Activated CD4-positive, alpha-beta T cell treated with anti-CD3 and anti-CD28 coated beads, Interleukin-2, Interleukin-6, amounts not matched to agents 100 ng/mL and 50 ng/mL, durations not matched to agents 16 hours and 8 hours (primary cell): ENCODE results near the gene GDPD4.

ENCODE experiments used
- DNase-seq: peaks from one replicate; pipeline ENCODE4 v3.0.0-alpha.2; 2020

The GDPD4 gene

DNA sequence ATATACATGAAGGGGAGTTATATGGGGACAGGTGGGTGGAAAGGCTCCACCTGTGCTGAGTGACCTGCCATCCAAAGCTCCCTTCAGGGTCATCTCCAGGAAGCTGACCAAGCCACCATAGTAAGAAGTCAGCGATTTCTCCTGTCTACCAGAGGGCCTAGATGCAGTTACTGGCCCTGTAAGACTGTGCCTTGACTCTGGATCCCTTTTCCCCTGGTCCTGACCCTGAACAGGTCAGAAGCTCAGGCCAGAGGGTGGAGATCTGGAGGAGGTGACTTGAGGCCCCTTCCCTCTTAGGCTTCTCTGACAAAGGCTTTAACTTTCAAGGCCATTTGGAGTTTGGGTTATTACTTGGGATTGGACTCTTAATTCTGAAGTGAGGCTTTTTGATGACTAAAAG is 69.7 kb downstream of the GDPD4 start:
- no peak for DNase-seq

DNA sequence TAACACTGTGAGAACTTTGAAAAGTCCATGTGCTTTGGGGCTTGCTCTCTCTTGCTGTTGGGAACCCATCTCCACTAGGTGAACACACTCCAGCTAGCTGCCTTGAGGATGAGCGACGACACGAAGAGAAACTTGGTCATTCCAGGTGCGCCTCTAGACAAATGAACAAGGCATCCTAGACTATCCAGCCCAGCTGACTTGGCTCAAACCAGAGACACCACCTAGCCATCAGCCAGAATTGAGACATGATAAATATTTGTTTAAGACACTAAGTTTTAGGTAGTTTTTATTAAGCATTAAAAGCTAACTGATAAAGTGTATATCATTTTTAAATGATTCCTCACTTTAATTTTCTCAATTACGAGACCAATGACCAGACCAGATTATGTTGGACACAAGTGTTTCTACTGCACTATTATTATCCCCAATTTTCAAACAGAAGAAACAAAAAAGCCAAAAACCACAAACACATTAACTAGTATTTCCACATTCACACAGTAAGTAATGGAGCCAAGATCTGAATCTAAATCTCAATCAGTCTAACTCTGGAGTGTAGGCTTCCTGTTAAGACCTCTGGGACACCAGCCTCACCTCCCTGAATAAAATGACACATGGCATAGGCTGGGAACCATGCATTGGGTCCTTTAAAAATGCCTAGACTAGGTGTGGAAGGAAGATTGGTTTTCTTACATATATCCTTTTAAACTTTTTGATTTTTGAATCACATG is 70.4 kb downstream of the GDPD4 start:
- DNase-seq: no peak

DNA sequence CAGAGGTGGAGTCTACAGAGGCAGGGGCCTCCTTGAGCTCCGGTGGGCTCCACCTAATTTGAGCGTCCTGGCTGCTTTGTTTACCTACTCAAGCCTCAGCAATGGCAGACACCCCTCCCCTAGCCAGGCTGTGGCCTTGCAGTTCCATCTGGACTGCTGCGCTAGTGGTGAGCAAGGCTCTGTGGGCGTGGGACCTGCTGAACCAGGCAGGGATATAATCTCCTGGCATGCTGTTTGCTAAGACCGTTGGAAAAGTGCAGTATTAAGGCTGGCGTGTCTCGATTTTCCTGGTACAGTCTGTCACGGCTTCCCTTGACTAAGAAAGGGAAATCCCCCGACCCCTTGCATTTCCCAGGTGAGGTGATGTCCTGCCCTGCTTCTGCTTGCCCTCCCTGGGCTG is 77.7 kb downstream of the GDPD4 start:
- DNase-seq: no peak

DNA sequence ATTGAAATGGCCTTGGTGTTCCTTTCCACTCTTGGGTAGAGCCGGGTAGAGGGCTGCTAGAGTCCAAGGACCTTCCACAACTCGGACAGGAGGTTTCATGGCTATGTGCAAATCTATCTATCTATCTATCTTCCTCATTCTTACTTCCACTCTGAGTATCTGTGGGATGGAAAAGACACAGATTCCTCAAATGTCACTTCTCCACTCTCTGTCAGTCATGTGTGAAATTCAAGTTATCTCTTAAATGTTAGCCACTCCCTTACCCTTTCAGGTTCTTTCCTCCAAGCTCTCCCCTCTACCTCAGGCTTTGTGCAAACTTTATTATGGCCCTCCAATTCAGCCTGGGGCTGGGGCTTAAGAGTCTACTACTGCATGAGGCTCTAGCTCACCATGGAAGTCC is 84.3 kb downstream of the GDPD4 start:
- no peak for DNase-seq

DNA sequence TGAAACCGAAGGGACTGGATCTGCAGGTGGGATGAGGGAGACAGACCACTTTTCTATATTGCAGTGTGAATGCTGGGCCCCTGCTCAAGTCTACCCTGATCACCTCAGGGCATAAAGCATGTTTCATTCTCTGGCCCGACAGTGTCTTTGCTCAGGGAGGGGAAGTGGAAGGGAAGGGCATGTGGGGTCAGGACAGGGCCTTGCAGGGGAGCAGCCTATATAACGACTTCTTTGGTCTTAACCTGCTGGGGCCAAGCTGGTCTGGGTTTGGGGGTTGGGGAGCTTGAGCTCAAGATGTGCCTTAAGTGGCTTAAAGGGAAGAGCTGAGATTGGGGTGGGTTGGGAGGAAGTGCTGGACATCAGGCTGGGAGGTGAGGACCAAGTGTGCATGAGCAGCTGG is 86.4 kb downstream of the GDPD4 start:
- DNase-seq: no peak

DNA sequence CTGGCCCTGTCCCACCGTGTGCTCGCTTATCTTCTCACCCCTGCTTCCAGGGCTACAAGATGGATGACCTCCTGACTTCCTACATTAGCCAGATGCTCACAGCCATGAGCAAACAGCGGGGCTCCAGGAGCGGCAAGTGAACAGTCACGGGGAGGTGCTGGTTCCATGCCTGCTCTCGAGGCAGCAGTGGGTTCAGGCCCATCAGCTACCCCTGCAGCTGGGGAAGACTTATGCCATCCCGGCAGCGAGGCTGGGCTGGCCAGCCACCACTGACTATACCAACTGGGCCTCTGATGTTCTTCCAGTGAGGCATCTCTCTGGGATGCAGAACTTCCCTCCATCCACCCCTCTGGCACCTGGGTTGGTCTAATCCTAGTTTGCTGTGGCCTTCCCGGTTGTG is 86.9 kb downstream of the GDPD4 start:
- no peak for DNase-seq

DNA sequence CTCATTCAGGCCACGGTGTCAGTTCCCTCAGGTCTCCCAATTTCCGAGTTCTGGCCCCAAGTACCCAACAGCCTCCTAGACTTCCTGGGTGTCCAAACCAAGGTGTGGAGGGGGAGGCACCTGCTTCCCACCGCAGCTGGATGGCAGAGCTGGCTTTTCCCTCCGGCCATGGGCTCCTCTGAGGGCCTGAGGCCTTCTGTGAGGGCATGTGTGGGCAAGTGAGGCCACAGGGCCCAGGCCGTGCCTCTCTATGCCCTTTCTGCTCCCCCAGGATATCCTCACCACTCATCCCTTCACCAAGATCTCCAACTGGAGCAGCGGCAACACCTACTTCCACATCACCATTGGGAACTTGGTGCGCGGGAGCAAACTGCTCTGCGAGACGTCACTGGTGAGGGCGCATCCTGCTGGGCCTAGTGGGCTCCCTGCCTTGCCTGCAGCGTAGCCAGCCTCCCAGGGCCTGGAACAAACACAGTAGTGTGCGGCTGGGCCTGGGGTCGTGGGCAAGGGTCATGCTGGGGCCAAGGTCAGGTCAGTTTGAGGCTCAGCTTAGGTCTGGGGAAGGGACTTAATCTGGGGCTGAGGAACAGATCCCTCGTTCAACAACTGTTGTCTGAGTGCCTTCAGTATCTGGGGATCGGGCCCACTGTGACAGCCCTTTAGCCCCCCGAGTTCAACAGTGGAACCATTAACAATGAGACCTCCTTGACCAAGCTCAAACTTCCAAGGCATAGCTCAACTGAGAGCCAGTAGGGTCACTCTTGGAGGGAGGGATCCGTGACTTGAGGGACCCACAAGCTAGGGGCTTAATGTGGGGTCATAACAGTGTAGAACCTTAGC is 87.7 kb downstream of the GDPD4 start:
- no peak for DNase-seq

DNA sequence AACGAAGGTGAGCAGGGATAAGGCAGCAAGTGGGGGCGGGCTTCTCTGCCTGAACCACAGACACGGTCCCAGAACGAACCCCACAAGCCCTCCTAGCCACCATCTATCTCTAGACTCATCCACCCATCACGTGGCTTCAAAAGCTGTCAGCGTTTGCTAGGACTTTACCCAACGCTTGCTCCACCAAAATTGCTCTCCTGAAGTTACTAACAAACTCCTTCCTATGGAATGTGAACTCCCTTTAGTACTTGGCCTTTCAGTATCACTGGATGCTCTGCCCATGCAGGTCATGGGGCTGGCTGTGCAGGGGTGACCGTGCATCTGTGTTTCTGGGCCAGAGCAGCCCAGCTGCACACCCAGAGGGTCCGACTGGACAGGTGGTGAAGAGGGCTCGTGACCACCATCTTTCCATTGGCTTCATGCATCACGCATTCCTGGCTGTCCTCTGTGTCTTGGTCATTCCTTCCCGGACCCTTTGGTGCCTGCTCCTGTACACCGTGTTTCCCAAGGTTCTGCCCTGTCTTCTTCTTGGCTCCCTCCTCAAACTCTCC is 88.4 kb downstream of the GDPD4 start:
- no peak for DNase-seq

DNA sequence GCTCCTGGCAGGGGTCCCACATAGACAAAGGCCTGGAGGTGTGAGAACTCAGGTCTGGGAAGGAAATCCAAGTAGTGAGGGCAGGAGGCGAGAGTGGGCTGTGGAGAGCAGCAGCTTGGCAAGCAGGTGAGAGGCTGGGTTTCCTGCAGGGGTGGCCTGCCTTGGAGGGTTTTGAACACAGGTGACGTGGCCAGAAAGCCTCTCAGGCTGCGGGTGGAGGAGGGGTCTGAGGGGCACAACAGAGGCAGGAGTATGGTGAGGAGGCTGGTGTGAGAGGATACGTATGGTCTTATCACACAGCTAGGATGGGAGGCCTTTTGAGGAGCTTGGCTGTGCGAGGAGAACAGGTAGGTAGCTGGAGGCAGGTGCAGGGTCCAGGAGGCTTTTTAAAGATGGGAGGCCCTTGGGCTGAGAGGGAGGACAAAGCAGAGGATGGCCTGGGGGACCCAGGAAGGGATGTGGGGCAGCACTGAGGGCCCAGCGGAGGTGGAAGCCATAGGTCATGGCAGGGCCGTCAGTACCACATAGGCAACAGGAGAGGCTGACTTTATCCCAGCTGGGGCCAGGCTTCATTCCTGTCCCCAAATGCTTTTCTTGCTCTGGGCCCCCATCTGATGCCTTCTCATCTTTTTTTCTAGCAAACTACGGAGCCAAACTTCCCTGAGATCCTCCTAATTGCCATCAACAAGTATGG is 89.0 kb downstream of the GDPD4 start:
- no peak for DNase-seq

DNA sequence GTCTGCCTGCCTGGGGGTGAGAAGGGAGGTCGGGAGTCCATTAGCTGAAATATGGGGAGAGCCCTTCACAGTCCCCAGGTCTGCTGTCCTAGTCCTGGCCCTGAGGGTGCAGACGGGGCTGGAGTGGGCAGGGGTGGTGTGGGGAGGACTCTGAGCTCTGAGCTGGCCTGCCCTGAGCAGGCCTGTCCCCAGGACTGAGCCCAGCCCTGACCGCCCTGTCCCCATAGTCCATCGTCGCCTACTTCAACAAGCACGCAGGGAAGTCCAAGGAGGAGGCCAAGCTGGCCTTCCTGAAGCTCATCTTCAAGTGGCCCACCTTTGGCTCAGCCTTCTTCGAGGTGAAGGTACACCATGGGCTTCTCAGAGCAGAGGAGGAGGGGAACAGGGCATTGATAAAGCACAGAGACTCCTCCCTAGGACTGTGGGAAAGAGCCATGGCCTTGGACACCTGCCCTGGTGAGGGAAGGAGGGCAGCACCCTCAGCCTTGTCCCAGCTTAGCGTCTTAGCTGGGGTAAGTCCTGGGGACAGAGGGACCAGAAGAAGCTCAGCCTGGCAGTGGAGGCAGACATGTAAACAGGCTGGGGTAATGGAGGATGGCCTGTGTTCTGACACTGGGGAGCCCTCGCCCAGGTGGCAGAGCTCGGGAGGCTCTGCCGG is 89.8 kb downstream of the GDPD4 start:
- no peak for DNase-seq

DNA sequence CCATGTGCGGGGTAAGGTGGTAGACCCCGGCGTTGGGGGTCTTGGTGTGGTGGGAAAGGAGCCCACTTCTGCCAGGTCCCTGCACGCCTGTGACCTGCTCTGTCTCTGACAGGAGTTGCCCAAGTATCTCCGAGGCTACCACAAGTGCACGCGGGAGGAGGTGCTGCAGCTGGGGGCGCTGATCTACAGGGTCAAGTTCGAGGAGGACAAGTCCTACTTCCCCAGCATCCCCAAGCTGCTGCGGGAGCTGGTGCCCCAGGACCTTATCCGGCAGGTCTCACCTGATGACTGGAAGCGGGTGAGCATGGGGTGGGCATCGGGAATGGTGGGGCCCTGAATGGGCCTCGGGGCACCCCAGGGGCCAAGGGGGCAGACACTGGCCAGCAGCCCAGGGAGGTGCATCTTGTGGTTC is 90.4 kb downstream of the GDPD4 start:
- DNase-seq: no peak

DNA sequence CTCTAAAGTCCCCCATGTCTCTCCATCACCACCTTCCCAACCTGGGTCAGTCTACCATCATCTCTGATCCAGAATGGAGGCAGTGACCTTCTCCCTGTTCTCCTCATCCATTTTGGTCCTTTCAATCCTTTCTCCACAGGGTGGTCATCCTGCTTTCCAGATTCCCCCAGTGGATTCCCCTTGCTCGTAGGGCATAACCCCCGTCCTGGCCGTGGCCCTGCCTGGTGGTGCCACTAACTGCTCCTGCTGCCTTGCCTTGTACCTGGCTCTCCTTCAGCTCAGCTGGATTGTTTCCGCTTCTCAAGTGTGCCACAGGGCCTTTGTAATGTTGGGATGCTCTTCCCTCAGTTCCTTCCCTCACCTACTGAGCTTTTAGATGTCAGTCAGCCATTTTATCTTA is 91.8 kb downstream of the GDPD4 start:
- no peak for DNase-seq

DNA sequence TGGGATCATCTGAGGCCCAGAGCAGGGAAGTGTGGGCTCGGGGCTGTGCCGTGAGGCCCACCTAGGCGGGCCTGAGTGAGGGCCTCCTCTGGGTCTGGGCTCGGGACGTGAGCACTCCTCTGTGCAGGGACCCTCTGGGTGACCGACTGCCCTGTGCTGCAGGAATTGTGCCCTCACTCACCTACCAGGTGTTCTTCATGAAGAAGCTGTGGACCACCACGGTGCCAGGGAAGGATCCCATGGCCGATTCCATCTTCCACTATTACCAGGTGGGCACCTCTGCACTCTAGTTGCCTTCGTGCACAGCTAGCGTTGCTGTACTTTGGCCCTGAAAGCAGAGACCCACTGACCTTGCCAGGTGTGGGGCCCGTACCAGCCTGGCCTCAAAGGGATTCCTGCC is 93.0 kb downstream of the GDPD4 start:
- no peak for DNase-seq

DNA sequence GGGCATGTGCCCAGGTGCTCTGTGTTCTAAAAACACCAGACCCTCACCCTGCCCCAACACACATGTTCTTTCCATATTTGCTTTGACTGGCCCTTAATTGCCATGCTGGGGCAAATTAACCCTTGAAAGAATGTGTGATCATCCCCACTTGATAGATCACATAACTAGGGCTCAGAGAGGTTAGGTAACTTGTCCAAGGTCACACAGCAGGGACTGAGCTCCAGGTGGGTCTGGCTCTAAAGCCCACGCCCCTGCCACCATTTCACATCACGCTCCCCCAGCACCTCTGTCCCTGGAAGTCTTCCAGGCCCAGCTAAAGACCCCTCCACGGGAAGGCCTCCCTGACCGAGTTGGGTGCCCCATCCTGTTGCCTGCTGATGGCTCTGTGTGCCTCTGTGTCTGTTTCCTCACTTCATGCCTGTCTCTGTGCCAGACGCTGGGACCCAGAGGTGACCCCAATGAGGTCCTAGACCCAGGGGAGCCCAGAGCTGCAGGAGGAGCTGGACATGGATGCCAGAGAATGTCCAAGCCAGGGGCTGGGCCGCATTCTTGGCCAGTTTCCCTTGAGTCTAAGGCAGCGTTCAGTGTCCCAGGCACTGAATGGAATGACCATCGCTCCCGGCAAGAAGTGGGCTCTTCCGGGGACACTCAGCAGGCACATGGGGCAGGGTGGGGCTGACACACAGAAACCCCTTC is 93.7 kb downstream of the GDPD4 start:
- DNase-seq: no peak

DNA sequence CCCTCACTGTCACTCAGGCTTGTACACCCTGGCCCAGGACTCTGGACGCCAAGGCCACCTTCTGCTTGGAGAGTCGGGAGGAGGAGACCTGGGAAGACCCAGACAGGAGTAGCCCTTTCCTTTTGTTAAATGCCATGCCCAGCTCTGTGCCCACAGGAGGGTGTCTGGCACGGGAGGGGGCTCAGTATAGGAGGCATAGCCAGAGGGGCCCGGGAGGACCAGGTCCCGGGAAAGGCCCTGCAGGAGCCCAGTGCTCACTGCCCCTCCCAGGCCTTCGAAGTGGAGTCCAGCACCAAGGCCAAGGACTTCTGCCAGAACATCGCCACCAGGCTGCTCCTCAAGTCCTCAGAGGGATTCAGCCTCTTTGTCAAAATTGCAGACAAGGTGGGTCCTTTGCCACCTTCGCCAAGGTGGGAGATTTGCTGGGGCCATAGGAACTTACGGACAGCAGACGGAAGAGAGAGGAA is 94.4 kb downstream of the GDPD4 start:
- no peak for DNase-seq

DNA sequence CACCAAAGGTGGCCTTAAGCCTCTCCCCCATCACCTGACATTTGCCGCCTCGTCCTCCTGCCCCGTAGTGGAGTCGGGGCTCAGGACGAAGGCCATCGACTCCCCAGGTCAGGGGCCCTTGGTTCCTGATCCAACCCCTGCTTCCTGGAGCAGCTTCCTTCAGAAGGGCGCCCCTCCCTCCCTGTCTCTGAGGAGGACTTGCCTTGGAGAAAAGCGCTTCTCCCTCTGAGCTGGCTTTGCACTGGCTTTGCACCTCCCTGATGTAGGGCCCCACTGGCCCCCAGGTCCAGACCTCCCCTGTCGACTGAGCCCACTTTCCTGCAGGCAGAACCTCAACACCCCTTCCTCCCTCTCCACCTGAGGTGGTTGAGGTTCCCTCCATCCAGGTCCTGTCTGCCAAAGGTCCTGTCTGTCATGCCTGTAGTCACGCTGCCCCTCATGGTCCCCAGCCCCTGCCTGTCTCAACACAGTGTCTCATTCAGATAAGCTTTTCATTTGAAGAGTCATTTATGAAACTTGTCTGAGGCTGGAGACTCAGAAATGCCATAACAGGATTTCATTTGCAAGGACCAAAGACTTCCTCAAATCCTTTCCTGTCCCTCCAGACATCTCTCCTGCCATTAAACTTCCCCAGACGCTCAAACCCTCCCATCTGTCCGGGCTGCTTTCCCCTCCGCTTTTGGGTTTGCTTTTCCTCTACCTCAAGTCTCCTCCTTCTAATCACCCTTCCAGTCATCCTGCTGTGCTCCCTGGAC is 95.0 kb downstream of the GDPD4 start:
- no peak for DNase-seq

DNA sequence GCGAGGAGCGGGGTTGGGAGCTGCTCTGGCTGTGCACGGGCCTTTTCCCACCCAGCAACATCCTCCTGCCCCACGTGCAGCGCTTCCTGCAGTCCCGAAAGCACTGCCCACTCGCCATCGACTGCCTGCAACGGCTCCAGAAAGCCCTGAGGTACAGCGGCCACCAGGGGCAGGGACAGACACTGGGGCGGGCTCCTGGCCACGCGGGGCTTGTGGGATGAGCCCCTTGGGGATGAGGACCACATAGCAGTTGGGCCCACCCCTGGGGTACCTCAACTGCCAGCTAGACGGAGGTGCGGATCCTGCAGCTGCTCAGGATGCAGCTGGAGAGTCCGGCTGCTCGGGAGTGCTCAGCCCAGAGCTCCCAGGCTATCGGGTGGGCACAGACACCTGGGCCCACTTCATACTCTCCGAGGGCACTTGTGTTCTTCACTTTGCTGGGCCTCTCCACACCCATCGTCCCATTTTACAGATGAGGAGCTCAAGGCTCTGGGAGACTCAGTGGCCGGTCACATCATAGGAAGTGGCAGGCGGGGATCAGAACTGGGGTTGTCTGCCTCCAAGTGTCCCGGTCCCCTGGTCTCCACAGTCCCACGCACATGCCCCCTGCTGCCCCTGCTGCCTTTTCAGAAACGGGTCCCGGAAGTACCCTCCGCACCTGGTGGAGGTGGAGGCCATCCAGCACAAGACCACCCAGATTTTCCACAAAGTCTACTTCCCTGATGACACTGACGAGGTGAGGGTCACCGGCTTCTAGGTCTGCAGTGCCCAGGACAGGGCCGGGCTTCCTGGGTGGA is 95.8 kb downstream of the GDPD4 start:
- no peak for DNase-seq

DNA sequence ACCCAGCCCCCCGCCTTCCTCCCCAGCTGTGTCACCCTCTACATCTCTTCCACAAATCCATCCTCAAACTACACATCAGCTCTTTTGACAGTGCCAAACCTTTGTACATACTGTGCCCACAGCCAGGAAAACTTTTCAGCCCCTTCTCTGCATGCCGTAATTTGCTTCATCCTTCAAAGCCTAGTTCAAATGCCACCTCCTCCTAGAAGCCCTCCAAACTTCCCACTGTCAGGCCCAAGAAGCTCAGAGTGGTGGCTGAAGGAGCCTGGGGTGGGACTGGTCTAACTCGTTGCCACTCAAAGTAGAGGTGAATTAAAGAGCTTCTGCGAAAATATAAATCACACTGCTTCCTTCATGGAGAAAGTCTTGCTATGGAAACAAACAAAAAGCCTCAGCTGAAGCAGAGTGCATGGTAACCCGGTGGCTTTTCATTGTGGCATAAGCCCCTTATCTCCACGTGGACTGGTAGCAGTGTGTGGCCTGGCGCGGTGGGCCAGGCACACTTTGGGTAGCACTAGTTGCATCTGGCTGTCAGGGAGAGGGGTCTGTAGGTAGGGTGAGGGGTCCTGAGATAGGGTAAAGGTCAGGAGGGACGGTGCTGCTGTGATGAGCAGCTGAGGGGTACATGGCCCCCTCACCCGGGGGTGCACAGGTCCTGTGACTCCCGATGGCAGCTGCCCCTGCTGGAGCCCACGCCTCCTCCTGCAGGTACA is 96.6 kb downstream of the GDPD4 start:
- DNase-seq: no peak

DNA sequence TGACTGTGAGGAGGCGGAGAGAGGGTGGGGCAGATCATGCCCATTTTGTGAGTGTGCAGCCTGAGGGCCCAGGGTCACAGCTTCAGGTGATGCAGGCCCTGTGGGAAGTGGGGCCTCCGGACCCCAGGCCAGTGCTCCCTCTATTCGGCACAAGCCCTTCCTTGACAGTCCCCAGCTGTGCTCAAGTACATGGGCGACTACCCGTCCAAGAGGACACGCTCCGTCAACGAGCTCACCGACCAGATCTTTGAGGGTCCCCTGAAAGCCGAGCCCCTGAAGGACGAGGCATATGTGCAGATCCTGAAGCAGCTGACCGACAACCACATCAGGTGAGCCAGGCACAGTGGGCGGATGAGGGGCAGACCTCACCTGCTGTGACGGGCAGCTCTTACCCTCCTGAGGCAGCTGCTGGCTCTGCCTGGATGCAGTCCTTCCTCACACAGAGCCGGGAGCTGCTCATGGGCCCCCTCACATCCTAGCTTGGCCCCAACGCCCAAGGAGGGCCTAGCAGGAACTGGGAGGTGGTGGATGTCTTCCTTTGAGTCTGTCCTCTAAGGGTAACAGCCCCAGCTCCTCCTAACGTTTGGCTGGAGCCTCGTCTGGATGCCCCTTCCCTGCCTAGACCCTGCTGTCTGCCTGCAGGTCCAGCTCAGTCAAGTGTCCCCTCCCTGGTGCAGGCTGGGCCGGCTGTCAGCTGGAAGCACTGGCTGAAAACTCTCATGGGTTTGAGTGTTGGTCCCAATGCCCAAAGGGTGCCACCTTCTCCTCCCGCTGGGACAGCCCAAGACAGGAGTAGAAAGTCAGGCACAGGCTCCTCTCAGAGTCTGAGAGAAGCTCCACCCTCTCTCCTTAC is 97.4 kb downstream of the GDPD4 start:
- no peak for DNase-seq
